ENCODE results near the gene DNAJC7. TPM values are rescaled to one million over a fixed set of nuclear protein-coding genes. Genes with fewer than 3 reads are reported as not detected.

Gene DNAJC7
- total RNA-seq, 6 experiments from 2014 or later, result 85.0 to 115 (median 100) TPM

DNA sequence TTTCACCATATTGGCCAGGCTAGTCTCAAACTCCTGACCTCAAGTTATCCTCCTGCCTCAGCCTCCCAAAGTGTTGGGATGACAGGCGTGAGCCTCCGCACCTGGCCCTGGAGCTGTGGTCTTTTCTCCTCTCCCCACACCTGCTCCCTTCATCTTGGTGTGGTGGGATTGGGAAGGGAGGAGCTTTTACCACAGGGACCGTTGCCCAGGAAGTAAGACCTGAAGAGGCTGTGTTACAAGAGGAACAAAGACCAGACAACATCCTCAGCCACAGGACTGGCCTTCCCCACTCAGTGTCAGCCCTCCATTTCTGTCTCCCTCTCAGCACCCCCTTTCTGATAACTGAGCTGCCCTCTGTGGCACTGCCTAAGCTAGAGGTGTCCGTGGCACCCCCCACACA is 42.6 kb upstream of the DNAJC7 start:
- peaks cover 13% of the 10 kb centered on the region for H3K4me1 Mint-ChIP-seq (ENCODE audit: low read depth)
- TF ChIP-seq, protein P1, sequence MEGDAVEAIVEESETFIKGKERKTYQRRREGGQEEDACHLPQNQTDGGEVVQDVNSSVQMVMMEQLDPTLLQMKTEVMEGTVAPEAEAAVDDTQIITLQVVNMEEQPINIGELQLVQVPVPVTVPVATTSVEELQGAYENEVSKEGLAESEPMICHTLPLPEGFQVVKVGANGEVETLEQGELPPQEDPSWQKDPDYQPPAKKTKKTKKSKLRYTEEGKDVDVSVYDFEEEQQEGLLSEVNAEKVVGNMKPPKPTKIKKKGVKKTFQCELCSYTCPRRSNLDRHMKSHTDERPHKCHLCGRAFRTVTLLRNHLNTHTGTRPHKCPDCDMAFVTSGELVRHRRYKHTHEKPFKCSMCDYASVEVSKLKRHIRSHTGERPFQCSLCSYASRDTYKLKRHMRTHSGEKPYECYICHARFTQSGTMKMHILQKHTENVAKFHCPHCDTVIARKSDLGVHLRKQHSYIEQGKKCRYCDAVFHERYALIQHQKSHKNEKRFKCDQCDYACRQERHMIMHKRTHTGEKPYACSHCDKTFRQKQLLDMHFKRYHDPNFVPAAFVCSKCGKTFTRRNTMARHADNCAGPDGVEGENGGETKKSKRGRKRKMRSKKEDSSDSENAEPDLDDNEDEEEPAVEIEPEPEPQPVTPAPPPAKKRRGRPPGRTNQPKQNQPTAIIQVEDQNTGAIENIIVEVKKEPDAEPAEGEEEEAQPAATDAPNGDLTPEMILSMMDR (IDR thresholded peaks at IDR 0.05), result no peak
- no peak overlapping the region for H3K4me3 Mint-ChIP-seq
- no peaks in the 10 kb centered on the region for H3K36me3 Mint-ChIP-seq (ENCODE audit: low read depth)
- H3K27ac Mint-ChIP-seq, result no peak overlapping the region
- H3K9me3 Mint-ChIP-seq, result no peaks in the 10 kb centered on the region
- peaks cover 39% of the 10 kb centered on the region for H3K27me3 Mint-ChIP-seq (ENCODE audit: insufficient read depth)
- no peak for DNase-seq

DNA sequence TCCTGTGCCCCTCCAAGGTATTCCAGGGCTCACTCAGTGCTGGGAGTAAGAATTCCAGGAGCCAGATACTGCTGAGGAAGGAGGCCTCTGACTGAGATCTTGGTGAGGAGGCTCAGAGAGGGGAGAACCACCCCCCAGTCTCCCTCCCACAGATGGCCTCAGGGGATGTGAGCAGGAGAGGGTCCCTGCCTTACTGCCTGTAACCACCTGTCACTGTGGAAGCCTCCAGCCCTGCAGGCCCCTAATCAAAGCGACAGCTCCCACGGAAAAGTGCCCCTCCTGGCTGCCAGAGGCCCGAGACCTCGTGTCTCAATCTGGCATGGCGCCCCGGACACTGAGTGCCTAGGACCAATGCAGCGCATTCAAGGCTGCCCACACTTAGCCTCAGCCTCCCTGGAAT is 40.8 kb upstream of the DNAJC7 start:
- no peaks in the 10 kb centered on the region for H3K9me3 Mint-ChIP-seq
- H3K27ac Mint-ChIP-seq, result no peak overlapping the region
- H3K27me3 Mint-ChIP-seq (ENCODE audit: insufficient read depth), result peaks cover 42% of the 10 kb centered on the region

DNA sequence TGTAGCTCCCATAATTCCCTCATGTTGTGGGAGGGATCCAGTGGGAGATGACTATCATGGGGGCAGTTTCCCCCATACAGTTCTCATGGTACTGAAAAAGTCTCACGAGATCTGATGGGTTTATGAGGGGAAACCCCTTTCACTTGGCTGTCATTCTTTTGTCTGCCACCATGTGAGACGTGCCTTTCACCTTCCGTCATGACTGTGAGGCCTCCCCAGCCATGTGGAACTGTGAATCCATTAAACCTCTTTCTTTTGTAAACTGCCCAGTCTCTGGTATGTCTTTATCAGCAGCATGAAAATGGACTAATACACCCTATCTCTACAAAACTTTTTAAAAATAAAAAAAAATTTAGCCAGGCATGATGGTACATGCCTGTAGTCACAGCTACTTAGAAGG is 39.4 kb upstream of the DNAJC7 start:
- Mint-ChIP-seq H3K4me1 (ENCODE audit: low read depth) (peaks cover 13% of the 10 kb centered on the region), H3K9me3 (no peaks in the 10 kb centered on the region), H3K27me3 (ENCODE audit: insufficient read depth) (peaks cover 38% of the 10 kb centered on the region), H3K4me3 (no peak overlapping the region), H3K36me3 (ENCODE audit: low read depth) (no peaks in the 10 kb centered on the region), H3K27ac (no peak overlapping the region)
- no peak for DNase-seq
- TF ChIP-seq, protein P1 (IDR thresholded peaks at IDR 0.05), result no peak

More for the DNA sequence above, 40.8 kb upstream of the DNAJC7 start:
- no peak for DNase-seq
- peaks cover 13% of the 10 kb centered on the region for H3K4me1 Mint-ChIP-seq (ENCODE audit: low read depth)
- TF ChIP-seq, protein P1 (IDR thresholded peaks at IDR 0.05), result no peak
- no peak overlapping the region for H3K4me3 Mint-ChIP-seq
- no peaks in the 10 kb centered on the region for H3K36me3 Mint-ChIP-seq (ENCODE audit: low read depth)

DNA sequence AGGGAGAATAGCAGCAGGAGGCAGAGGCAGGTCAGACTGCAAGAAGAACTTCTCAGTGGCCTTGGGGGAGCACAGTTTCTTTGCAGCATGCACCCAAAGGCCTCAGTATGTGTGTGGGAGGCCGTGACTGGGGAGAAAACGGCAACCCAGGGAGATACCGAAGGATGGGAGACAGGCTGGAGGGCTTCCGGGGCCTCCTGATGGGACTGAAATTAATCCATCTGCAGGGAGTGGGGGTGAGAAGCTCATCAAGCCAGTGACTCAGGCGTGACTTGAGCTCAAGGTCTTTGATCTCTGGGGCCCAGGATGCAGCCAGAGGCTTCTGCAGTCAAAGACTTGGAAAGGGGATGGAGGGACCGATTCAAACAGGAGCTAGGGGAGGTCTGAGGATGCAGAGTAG is 38.3 kb upstream of the DNAJC7 start:
- Mint-ChIP-seq H3K4me3 (no peak overlapping the region), H3K27ac (no peak overlapping the region), H3K4me1 (ENCODE audit: low read depth) (peaks cover 13% of the 10 kb centered on the region), H3K9me3 (no peaks in the 10 kb centered on the region), H3K36me3 (ENCODE audit: low read depth) (no peaks in the 10 kb centered on the region), H3K27me3 (ENCODE audit: insufficient read depth) (peaks cover 45% of the 10 kb centered on the region)
- no peak for DNase-seq
- TF ChIP-seq, protein P1 (IDR thresholded peaks at IDR 0.05), result no peak

DNA sequence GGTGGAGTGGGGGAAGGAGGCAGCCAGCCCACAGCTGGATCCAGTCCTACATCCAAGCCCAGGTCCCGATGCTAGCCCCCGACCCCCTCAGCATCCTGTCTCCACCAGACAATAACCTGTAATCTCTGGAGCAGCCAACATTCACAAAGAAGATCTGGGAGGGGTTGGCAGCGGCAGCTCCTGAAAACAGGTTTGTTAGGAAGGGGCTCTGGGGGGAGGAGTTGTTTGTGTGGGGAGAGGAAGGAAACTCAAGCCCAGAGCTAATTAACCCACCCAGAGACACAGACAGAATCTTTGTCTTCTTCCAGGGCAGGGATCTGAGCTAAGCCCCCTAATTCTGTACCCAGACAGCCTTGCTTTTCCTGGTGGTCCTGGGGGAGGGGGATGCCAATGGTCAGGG is 37.8 kb upstream of the DNAJC7 start:
- Mint-ChIP-seq H3K9me3 (no peaks in the 10 kb centered on the region), H3K4me1 (ENCODE audit: low read depth) (peaks cover 13% of the 10 kb centered on the region), H3K27ac (no peak overlapping the region), H3K36me3 (ENCODE audit: low read depth) (no peaks in the 10 kb centered on the region), H3K4me3 (no peak overlapping the region), H3K27me3 (ENCODE audit: insufficient read depth) (peaks cover 43% of the 10 kb centered on the region)
- DNase-seq, result no peak
- TF ChIP-seq, protein P1 (IDR thresholded peaks at IDR 0.05), result no peak
